Neuron (in vitro differentiated cells): ENCODE measurements around the gene MRM3.

Experiments
- H2AFZ ChIP-seq: one replicate; pipeline ENCODE4 v1.6.1; 2013; ENCODE audit warnings: low read depth, mild to moderate bottlenecking, inconsistent platforms, low read length, moderate library complexity
- H3K27me3 ChIP-seq: one replicate; pipeline ENCODE4 v1.6.1; 2013; ENCODE audit warnings: low read length; ENCODE audit not compliant: insufficient read depth
- H3K36me3 ChIP-seq: one replicate; pipeline ENCODE4 v1.6.1; 2013; ENCODE audit warnings: low read length; ENCODE audit not compliant: insufficient read depth
- H3K4me1 ChIP-seq: one replicate; pipeline ENCODE4 v1.6.1; 2013; ENCODE audit warnings: low read length; ENCODE audit not compliant: insufficient read depth
- H3K4me3 ChIP-seq: 2 replicates; pipeline ENCODE4 v1.5.1; 2013; ENCODE audit warnings: mild to moderate bottlenecking, low read length, moderate library complexity
- H3K9me3 ChIP-seq: one replicate; pipeline ENCODE4 v1.6.1; 2013; ENCODE audit warnings: low read length

Gene MRM3

GRCh38 chr17:781805-782731, at the start of gene MRM3, which contains the start of gene GLOD4:
Gene MRM3, plus strand, starts transcription at chr17:782353. Its CDS starts 26 bp downstream, at chr17:782379.
Gene GLOD4, minus strand, starts transcription at chr17:782280. Its CDS starts 25 bp downstream, at chr17:782255.
- Histone ChIP-seq H3K36me3 (peaks cover 32% of the 10 kb centered on the region), H3K4me3 (peak within 1 kb of the TSS; percentile 80), H2AFZ (peak within 1 kb of the TSS; percentile 15), H3K27me3 (no peaks in the 10 kb centered on the region), H3K9me3 (no peaks in the 10 kb centered on the region), H3K4me1 (peaks cover 18% of the 10 kb centered on the region)

GRCh38 chr17:732902-733720, 49.0 kb upstream of the MRM3 start:
- Histone ChIP-seq H3K9me3 (no peaks in the 10 kb centered on the region), H3K36me3 (peaks cover 17% of the 10 kb centered on the region), H3K4me3 (peak overlapping the region; percentile 66), H3K27me3 (no peaks in the 10 kb centered on the region), H2AFZ (peak overlapping the region; percentile 90), H3K4me1 (peaks cover 11% of the 10 kb centered on the region)

- H2AFZ ChIP-seq: peak overlapping the region; percentile 90
- H3K9me3 ChIP-seq: no peaks in the 10 kb centered on the region
- peak overlapping the region; percentile 66 for H3K4me3 ChIP-seq
- H3K4me1 ChIP-seq: peaks cover 11% of the 10 kb centered on the region
- no peaks in the 10 kb centered on the region for H3K27me3 ChIP-seq
- peaks cover 20% of the 10 kb centered on the region for H3K36me3 ChIP-seq
Measured at GRCh38 chr17:733743-734142, 48.4 kb upstream of the MRM3 start.

GRCh38 chr17:737561-738113, 44.5 kb upstream of the MRM3 start:
- Histone ChIP-seq H3K9me3 (no peaks in the 10 kb centered on the region), H3K4me1 (peaks cover 14% of the 10 kb centered on the region), H3K4me3 (no peak overlapping the region), H3K27me3 (no peaks in the 10 kb centered on the region), H3K36me3 (peaks cover 44% of the 10 kb centered on the region), H2AFZ (no peak overlapping the region)

- no peaks in the 10 kb centered on the region for H3K27me3 ChIP-seq
- H3K36me3 ChIP-seq: peaks cover 67% of the 10 kb centered on the region
- no peak overlapping the region for H3K4me3 ChIP-seq
- peaks cover 3% of the 10 kb centered on the region for H3K4me1 ChIP-seq
- no peaks in the 10 kb centered on the region for H3K9me3 ChIP-seq
- no peak overlapping the region for H2AFZ ChIP-seq
Measured at GRCh38 chr17:740240-741017, 41.7 kb upstream of the MRM3 start.

GRCh38 chr17:742147-742793, 39.9 kb upstream of the MRM3 start:
- Histone ChIP-seq H3K4me1 (peaks cover 3% of the 10 kb centered on the region), H3K27me3 (no peaks in the 10 kb centered on the region), H2AFZ (no peak overlapping the region), H3K36me3 (peaks cover 82% of the 10 kb centered on the region), H3K9me3 (peaks cover 3% of the 10 kb centered on the region), H3K4me3 (no peak overlapping the region)

GRCh38 chr17:743139-743538, 39.0 kb upstream of the MRM3 start:
- Histone ChIP-seq H3K36me3 (peaks cover 84% of the 10 kb centered on the region), H2AFZ (no peak overlapping the region), H3K27me3 (no peaks in the 10 kb centered on the region), H3K4me3 (no peak overlapping the region), H3K9me3 (peaks cover 6% of the 10 kb centered on the region), H3K4me1 (peaks cover 3% of the 10 kb centered on the region)

- peaks cover 14% of the 10 kb centered on the region for H3K9me3 ChIP-seq
- no peaks in the 10 kb centered on the region for H3K27me3 ChIP-seq
- H3K36me3 ChIP-seq: peaks cover 82% of the 10 kb centered on the region
- H3K4me3 ChIP-seq: no peak overlapping the region
- peaks cover 3% of the 10 kb centered on the region for H3K4me1 ChIP-seq
- H2AFZ ChIP-seq: no peak overlapping the region
Measured at GRCh38 chr17:744937-745336, 37.2 kb upstream of the MRM3 start.

GRCh38 chr17:745406-745805, 36.7 kb upstream of the MRM3 start:
- Histone ChIP-seq H3K4me1 (no peaks in the 10 kb centered on the region), H3K9me3 (peaks cover 14% of the 10 kb centered on the region), H3K4me3 (no peak overlapping the region), H3K36me3 (peaks cover 77% of the 10 kb centered on the region), H2AFZ (no peak overlapping the region), H3K27me3 (no peaks in the 10 kb centered on the region)

GRCh38 chr17:746181-746580, 36.0 kb upstream of the MRM3 start:
- Histone ChIP-seq H3K4me3 (no peak overlapping the region), H2AFZ (no peak overlapping the region), H3K27me3 (no peaks in the 10 kb centered on the region), H3K4me1 (peaks cover 2% of the 10 kb centered on the region), H3K36me3 (peaks cover 70% of the 10 kb centered on the region), H3K9me3 (peaks cover 14% of the 10 kb centered on the region)

GRCh38 chr17:746783-747629, 35.1 kb upstream of the MRM3 start:
- Histone ChIP-seq H3K27me3 (no peaks in the 10 kb centered on the region), H3K36me3 (peaks cover 62% of the 10 kb centered on the region), H3K9me3 (peaks cover 14% of the 10 kb centered on the region), H3K4me1 (peaks cover 3% of the 10 kb centered on the region), H3K4me3 (no peak overlapping the region), H2AFZ (no peak overlapping the region)
